GM23248 (cell line): ENCODE results near the gene CCDC86. TPM values are rescaled to one million over a fixed set of nuclear protein-coding genes. Genes with fewer than 3 reads are reported as not detected.

ENCODE experiments used
- DNase-seq: peaks from one replicate; pipeline ENCODE4 v3.0.0-alpha.2; 2015
- H2AFZ ChIP-seq: fragments of 200-600 bp; sonication (generic); 2 replicates; pipeline ENCODE4 v1.6.1; 2016; ENCODE audit warnings: antibody characterized with exemption
- H3F3A ChIP-seq: fragments of 200-600 bp; sonication (generic); 2 replicates; pipeline ENCODE4 v1.6.1; 2016; ENCODE audit warnings: mild to moderate bottlenecking, antibody characterized with exemption, mixed run types; ENCODE audit not compliant: insufficient read depth
- H3K27ac ChIP-seq: fragments of 200-600 bp; sonication (generic); 2 replicates; pipeline ENCODE4 v1.5.1; 2016; ENCODE audit warnings: mild to moderate bottlenecking
- H3K27me3 ChIP-seq: fragments of 200-600 bp; sonication (generic); replicated peaks from 2 replicates; pipeline ENCODE4 v1.6.1; 2016; ENCODE audit warnings: mild to moderate bottlenecking; ENCODE audit not compliant: insufficient read depth
- H3K36me3 ChIP-seq: fragments of 200-600 bp; sonication (generic); 2 replicates; pipeline ENCODE4 v1.6.1; 2016; ENCODE audit warnings: low read depth, mild to moderate bottlenecking
- H3K4me1 ChIP-seq: fragments of 200-600 bp; sonication (generic); 2 replicates; pipeline ENCODE4 v1.6.1; 2016; ENCODE audit warnings: mild to moderate bottlenecking; ENCODE audit not compliant: insufficient read depth
- H3K4me2 ChIP-seq: fragments of 200-600 bp; sonication (generic); one replicate; pipeline ENCODE4 v1.6.1; 2016; ENCODE audit warnings: mild to moderate bottlenecking; ENCODE audit not compliant: unreplicated experiment
- H3K4me3 ChIP-seq: fragments of 200-600 bp; sonication (generic); 2 replicates; pipeline ENCODE4 v1.5.1; 2016; ENCODE audit warnings: mild to moderate bottlenecking
- H3K79me2 ChIP-seq: fragments of 200-600 bp; sonication (generic); 2 replicates; pipeline ENCODE4 v1.6.1; 2016; ENCODE audit warnings: mild to moderate bottlenecking; ENCODE audit not compliant: insufficient read depth
- H3K9ac ChIP-seq: fragments of 200-600 bp; sonication (generic); 2 replicates; pipeline ENCODE4 v1.6.1; 2016; ENCODE audit warnings: mild to moderate bottlenecking
- H3K9me2 ChIP-seq: fragments of 200-600 bp; sonication (generic); 2 replicates; pipeline ENCODE4 v1.6.1; 2016; ENCODE audit warnings: mixed run types, mild to moderate bottlenecking, moderate library complexity; ENCODE audit not compliant: insufficient read depth
- H3K9me3 ChIP-seq: fragments of 200-600 bp; sonication (generic); one replicate; pipeline ENCODE4 v1.6.1; 2017; ENCODE audit warnings: low read depth
- H4K20me1 ChIP-seq: fragments of 200-600 bp; sonication (generic); 2 replicates; pipeline ENCODE4 v1.6.0; 2016; ENCODE audit not compliant: insufficient read depth
- EZH2 ChIP-seq: fragments of 200-600 bp; sonication (generic); IDR thresholded peaks from 2 replicates; pipeline ENCODE4 v1.6.1; 2018; ENCODE audit warnings: antibody characterized with exemption, mild to moderate bottlenecking; ENCODE audit not compliant: insufficient read depth, poor library complexity, severe bottlenecking
- EZH2phosphoT487 ChIP-seq: fragments of 200-600 bp; sonication (generic); IDR thresholded peaks from 2 replicates; pipeline ENCODE4 v1.6.1; 2018; ENCODE audit warnings: antibody characterized with exemption, moderate library complexity, mild to moderate bottlenecking, low read depth; ENCODE audit not compliant: insufficient read depth
- WGBS, 2 experiments: methylation state at CpG; one replicate each; pipeline ENCODE4 v1.1.6; 2015 to 2017; ENCODE audit warnings: low lambda C conversion rate in 2 of 2, low coverage in 1 of 2; ENCODE audit errors: missing lambda C conversion rate in 2 of 2; 5-methylcytosine and 5-hydroxymethylcytosine counted together
- in situ Hi-C: fragments of 300-500 bp; cut with MboI; formaldehyde crosslinking; loops from 2 replicates; pipeline ENCODE4 v1.15.0; 2020
- polyA plus RNA-seq: library from polyadenylated mRNA; unstranded; fragments of >200 nt; fragmentation: Nextera tagmentation; extraction: Ambion mirVana; gene quantifications from 2 replicates; pipeline ENCODE4 v1.2.1, GENCODE V29; 2016
- total RNA-seq: library from RNA; depleted of rRNA; stranded (reverse); fragments of >200 nt; shearing (Covaris generic); gene quantifications from 2 replicates; pipeline ENCODE4 v1.2.3, GENCODE V29; 2014

CCDC86 gene
- total and polyA plus RNA-seq, 2 experiments from 2014 or later: 10.7 to 37.6 TPM

GRCh38 chr11:60825118-60825517 is 16.8 kb upstream of the CCDC86 start:
- in situ Hi-C loops: no loop called here
- H3K9ac ChIP-seq: no peak overlapping the region
- H4K20me1 ChIP-seq: no peaks in the 10 kb centered on the region
- H3K36me3 ChIP-seq: no peaks in the 10 kb centered on the region
- no peaks in the 10 kb centered on the region for H3K9me2 ChIP-seq
- no peaks in the 10 kb centered on the region for H3K4me1 ChIP-seq
- DNase-seq: no peak
- H2AFZ ChIP-seq: no peak overlapping the region
- no peaks in the 10 kb centered on the region for H3F3A ChIP-seq
- TF ChIP-seq EZH2 (no peak), EZH2phosphoT487 (no peak)
- H3K79me2 ChIP-seq: no peaks in the 10 kb centered on the region
- no peaks in the 10 kb centered on the region for H3K9me3 ChIP-seq
- no peak overlapping the region for H3K27ac ChIP-seq
- WGBS, 2 experiments: 50 to 54% methylated on average over 5 of the region's 5 CpGs
- peaks cover 3% of the 10 kb centered on the region for H3K27me3 ChIP-seq
- H3K4me3 ChIP-seq: no peak overlapping the region
- no peak overlapping the region for H3K4me2 ChIP-seq

- no peaks in the 10 kb centered on the region for H3F3A ChIP-seq
- no peak overlapping the region for H3K9ac ChIP-seq
- H4K20me1 ChIP-seq: no peaks in the 10 kb centered on the region
- H2AFZ ChIP-seq: no peak overlapping the region
- H3K27me3 ChIP-seq: peaks cover 3% of the 10 kb centered on the region
- H3K4me3 ChIP-seq: no peak overlapping the region
- H3K27ac ChIP-seq: no peak overlapping the region
- H3K79me2 ChIP-seq: no peaks in the 10 kb centered on the region
- no peaks in the 10 kb centered on the region for H3K36me3 ChIP-seq
- no peak overlapping the region for H3K4me2 ChIP-seq
- no peaks in the 10 kb centered on the region for H3K4me1 ChIP-seq
- H3K9me3 ChIP-seq: no peaks in the 10 kb centered on the region
- in situ Hi-C loops: no loop called here
- no peak for TF ChIP-seq EZH2
- TF ChIP-seq EZH2phosphoT487: no peak
- WGBS, 2 experiments: 31 to 36% methylated on average over 6 of the region's 6 CpGs
- no peaks in the 10 kb centered on the region for H3K9me2 ChIP-seq
- DNase-seq: no peak
Measured at GRCh38 chr11:60825790-60826189, 16.1 kb upstream of the CCDC86 start.

- H3K36me3 ChIP-seq: no peaks in the 10 kb centered on the region
- H4K20me1 ChIP-seq: no peaks in the 10 kb centered on the region
- 18 to 19% methylated on average over 10 of the region's 10 CpGs for WGBS, 2 experiments
- no peak for TF ChIP-seq EZH2
- no peak for TF ChIP-seq EZH2phosphoT487
- no peak for DNase-seq
- H3F3A ChIP-seq: peaks cover 9% of the 10 kb centered on the region
- H3K4me2 ChIP-seq: no peak overlapping the region
- no peaks in the 10 kb centered on the region for H3K9me3 ChIP-seq
- H2AFZ ChIP-seq: peak overlapping the region; percentile 38; the same call in 1 of the 2 replicates
- H3K4me3 ChIP-seq: no peak overlapping the region
- no peak overlapping the region for H3K9ac ChIP-seq
- in situ Hi-C loops: loop anchor here (10.0 kb wide), 1 partner anchor 64 kb away; no protein-coding TSS in a partner anchor
- peaks cover 9% of the 10 kb centered on the region for H3K27me3 ChIP-seq
- H3K79me2 ChIP-seq: no peaks in the 10 kb centered on the region
- H3K4me1 ChIP-seq: 0 out of 2 replicates have a peak, but pooled peaks cover 4% of the 10 kb centered on the region
- H3K27ac ChIP-seq: no peak overlapping the region
- H3K9me2 ChIP-seq: no peaks in the 10 kb centered on the region
Measured at GRCh38 chr11:60830478-60831142, 11.3 kb upstream of the CCDC86 start.

- TF ChIP-seq EZH2phosphoT487: no peak
- no peak for TF ChIP-seq EZH2
- Histone ChIP-seq H3K4me3 (no peak overlapping the region), H3K9ac (no peak overlapping the region), H3K4me1 (0 out of 2 replicates have a peak, but pooled peaks cover 4% of the 10 kb centered on the region), H3K4me2 (no peak overlapping the region), H3K79me2 (no peaks in the 10 kb centered on the region), H2AFZ (peak overlapping the region; percentile 38; the same call in 1 of the 2 replicates), H3K9me3 (no peaks in the 10 kb centered on the region), H3K27ac (no peak overlapping the region), H3F3A (peaks cover 9% of the 10 kb centered on the region), H3K27me3 (peaks cover 9% of the 10 kb centered on the region), H4K20me1 (no peaks in the 10 kb centered on the region), H3K36me3 (no peaks in the 10 kb centered on the region), H3K9me2 (no peaks in the 10 kb centered on the region)
- 17 to 21% methylated on average over 8 of the region's 8 CpGs for WGBS, 2 experiments
- in situ Hi-C loops: loop anchor here (10.0 kb wide), 1 partner anchor 64 kb away; no protein-coding TSS in a partner anchor
- DNase-seq: peak; percentile 84
Measured at GRCh38 chr11:60831143-60831500, 10.8 kb upstream of the CCDC86 start.
